ENCODE measurements around the gene IL1F10.

- no peak for TF ChIP-seq CTCF (IDR thresholded peaks at IDR 0.05; ENCODE audit: low read depth, low read length, missing input control)
- TF ChIP-seq YY1 (IDR thresholded peaks at IDR 0.05) = no peak
- no peak for TF ChIP-seq TAF1 (conservative IDR thresholded peaks at IDR 0.05)
Measured at GRCh38 chr2:113064898-113065297, 2.9 kb upstream of the IL1F10 start.

Data from liver (tissue), 3 donors.